PFSK-1 (cell line): Measurements from ENCODE around the gene KLHL21.

Experiments used
- FOXP2 ChIP-seq: optimal IDR thresholded peaks from 2 replicates; pipeline ENCODE3; 2011; ENCODE audit warnings: borderline replicate concordance, control low read depth, inconsistent platforms; ENCODE audit not compliant: insufficient read depth; ENCODE audit errors: extremely low read length, extremely low read depth
- POLR2AphosphoS5 ChIP-seq: IDR thresholded peaks from 2 replicates; pipeline ENCODE4 v1.6.1; 2012; ENCODE audit warnings: low read depth, mild to moderate bottlenecking, control low read depth, low read length, moderate library complexity
- TAF1 ChIP-seq: IDR thresholded peaks from 2 replicates; pipeline ENCODE4 v1.6.1; 2012; ENCODE audit warnings: low read length, control low read depth, borderline replicate concordance; ENCODE audit not compliant: insufficient read depth

DNA sequence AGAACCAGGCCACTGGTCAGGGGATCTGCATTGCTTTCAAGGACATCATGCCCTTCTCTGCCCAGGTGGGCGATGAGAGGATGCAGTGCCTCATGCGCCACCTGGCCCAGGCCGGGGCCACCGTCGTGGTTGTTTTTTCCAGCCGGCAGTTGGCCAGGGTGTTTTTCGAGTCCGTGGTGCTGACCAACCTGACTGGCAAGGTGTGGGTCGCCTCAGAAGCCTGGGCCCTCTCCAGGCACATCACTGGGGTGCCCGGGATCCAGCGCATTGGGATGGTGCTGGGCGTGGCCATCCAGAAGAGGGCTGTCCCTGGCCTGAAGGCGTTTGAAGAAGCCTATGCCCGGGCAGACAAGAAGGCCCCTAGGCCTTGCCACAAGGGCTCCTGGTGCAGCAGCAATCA lies 27.9 kb downstream of the KLHL21 start:
- TF ChIP-seq POLR2AphosphoS5 = no peak
- TF ChIP-seq TAF1 = no peak
- TF ChIP-seq FOXP2 = no peak
